Activated CD4-positive, alpha-beta T cell treated with anti-CD3 and anti-CD28 coated beads, Interleukin-2, amount 50 U/mL, for 1 hour (primary cell): ENCODE data around the gene PELI1.
A peak's percentile ranks its signal among the peaks of the same experiment; 100 is the strongest.

ENCODE experiments used
- DNase-seq: peaks from one replicate; pipeline ENCODE4 v3.0.0-alpha.2; 2020

Gene PELI1, protein sequence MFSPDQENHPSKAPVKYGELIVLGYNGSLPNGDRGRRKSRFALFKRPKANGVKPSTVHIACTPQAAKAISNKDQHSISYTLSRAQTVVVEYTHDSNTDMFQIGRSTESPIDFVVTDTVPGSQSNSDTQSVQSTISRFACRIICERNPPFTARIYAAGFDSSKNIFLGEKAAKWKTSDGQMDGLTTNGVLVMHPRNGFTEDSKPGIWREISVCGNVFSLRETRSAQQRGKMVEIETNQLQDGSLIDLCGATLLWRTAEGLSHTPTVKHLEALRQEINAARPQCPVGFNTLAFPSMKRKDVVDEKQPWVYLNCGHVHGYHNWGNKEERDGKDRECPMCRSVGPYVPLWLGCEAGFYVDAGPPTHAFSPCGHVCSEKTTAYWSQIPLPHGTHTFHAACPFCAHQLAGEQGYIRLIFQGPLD

DNA sequence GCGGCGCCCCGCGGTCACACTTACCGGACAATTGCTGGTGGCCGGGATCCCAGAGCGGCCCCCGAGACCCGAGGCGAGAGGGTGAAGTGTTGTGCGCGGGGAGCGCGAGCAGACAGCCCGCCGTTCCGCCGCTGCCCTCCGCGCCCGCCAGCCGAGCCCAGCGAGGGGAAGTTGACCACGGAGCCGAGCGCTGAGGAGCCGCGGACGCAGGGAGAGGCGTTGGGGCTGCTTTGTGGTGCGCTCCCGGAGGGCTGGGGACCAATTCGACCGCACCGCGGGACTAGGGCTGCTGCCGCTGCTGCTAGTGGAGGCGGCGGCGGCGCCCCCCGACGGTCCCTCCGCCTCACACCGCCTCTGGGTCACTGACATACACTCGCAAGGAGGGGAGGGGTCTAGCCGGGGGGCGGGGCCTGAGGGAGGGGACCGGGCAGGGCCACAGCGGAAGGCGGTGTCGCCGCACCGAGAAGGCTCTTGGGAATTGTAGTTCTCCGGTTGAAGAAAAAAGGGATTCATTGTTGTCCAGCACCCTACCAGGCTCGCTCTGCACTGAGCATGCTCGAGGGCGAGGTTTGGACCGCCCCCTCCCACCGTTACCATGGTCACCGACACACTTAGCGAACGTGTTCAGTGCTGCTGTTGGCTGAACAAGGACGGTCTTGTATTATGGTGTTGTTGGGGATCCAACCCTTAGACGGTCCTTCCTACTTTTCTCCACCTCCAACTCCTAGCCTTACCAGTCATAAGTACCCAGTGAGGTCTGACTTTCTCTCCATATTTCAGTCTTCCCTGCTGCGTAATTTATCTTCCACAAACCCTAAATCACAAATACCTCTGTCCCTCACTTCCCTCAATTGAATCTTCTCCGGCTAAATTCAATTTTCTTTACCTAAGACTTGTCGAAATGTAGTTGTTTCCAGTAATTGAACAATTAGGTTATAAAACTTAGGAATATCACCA lies at the start of gene PELI1:
Gene PELI1 (minus strand): TSS at position 364 of the 957 bp plus-strand sequence. CDS start 36,110 bp downstream, outside the sequence.
- DNase-seq = peak; percentile 91

DNA sequence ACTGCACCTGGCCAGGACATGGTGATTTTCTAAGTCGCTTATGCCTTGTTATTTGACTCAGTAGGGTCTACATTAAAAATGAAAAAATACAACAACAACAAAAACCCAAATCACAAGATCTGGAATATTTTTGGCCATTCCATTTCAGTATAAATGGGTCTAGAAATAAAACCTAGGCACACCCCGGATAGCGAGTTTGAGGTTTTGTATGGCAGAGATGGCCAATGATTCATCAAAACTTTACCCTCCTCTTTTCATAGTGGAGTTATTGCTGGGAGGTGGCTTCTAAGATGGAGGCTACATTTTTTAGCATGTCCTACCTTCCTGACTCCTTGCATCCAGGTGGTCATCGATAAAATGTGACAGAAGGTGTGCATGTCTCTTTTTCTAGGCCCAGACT lies 49.3 kb upstream of the PELI1 start:
- DNase-seq = no peak

DNA sequence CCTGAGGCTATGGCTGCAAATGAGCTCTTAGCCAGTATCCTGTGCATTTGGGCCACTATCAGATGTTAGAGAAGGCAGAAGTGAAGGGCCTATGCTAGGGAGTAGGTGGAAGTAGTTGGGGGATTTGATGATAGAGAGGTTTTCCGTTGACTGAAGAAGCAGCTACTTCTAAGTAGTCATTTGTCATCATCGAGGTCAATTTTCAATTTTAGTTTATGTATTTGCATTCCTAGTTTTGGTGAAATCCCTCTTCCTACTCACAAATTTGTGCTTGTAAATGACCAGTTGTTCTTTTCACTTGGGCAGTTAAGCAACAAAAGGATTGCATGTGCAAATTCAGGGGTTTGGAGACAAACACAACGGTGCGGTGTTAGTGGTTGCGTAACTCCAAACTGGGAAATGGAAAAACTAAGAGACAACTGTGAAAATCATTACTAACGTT lies 48.5 kb upstream of the PELI1 start:
- no peak for DNase-seq

DNA sequence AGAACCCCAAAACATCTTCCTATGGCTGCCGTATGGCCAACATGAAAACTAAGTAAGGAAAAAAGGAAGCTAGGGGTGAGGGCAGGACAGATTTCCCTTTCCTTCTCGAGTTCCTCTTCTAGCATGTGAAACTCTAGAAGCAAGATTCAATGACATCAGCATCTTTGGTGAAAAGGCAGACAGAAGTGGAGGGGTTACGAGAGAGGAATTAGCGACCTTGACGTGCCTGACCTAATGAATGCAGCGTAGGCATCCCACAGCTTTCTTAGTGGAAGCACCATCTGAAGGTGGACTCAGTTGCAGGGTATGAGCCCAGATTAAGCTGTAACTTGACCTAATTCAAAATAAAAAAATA lies 47.9 kb upstream of the PELI1 start:
- no peak for DNase-seq

DNA sequence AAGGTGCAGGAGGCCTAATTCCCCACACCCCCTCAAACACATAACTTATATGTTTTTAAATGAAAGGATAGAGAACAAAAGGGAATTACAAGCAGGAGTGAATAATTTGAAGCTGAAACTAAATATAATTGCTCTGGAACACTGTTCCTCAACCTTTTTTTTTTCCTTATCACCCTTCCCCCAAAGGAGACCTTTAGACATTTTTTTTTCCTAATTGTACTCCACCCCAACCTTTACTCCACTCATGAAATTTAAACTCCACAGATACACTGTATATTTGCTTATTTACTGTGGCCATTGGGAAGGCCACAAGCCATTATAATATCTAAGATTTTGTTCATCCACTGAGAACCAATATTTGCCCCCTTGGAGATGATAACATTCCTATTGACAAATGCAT lies 45.4 kb upstream of the PELI1 start:
- no peak for DNase-seq

DNA sequence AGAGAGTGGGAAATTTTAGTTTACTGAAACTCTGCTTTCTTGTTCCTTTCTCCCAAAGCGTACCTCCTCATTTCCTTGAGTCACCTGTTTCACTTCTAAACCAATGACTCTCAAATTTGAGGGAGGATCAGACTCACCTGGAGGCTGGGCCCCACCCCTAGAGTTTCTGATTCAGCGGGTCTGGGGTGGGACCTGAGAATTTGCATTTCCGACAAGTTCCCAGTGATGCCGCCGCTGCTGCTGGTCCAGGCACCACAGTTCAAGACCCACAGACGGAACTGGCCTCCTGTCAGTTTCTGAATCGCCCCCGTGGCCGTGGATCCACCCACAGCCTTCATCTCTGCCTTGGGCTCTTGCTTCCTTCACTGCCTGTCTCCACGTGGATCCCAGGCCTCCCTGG lies 44.9 kb upstream of the PELI1 start:
- DNase-seq = no peak

DNA sequence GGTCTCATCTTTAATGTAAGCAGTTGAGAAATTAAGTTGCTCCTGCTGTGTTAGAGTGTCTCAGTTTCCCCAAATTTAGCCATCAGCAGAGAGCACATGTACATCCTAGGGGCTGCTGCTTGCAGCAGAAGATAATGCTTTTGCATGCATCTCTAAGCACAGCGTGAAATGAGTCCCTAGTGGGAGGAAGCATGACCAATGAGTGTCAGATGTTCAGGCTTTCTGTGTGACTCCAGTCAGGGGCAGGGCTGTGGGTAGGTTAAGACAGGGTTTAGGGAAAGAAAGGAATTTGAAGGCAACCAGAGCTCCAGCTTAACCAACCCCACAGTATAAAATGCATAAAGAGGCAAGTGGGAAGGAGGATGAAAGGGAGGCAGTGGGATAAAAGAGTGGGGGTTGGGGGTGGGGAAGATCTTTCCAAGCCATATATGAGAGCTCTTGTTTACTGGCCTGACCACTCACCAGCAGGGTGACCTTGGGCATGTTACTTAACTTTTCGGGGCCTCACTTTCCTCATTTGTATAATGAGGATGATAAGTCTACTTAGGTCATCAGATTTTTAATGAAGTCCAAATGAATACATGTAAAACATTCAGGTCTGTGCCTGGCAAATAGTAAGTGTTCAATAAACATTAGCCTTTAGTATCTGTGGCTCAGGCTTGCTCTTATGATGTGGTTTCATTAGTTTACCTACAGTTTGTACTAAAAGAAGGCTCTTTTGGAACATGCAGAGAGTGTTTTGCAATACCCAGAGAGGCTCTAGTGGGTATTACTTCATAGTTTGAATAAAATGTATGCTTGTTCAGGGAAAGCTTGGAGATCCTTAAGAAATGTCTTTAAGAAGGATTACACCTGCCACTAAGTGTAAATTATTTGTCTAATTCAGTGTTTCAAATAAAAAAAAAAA lies 42.7 kb upstream of the PELI1 start:
- DNase-seq = no peak

DNA sequence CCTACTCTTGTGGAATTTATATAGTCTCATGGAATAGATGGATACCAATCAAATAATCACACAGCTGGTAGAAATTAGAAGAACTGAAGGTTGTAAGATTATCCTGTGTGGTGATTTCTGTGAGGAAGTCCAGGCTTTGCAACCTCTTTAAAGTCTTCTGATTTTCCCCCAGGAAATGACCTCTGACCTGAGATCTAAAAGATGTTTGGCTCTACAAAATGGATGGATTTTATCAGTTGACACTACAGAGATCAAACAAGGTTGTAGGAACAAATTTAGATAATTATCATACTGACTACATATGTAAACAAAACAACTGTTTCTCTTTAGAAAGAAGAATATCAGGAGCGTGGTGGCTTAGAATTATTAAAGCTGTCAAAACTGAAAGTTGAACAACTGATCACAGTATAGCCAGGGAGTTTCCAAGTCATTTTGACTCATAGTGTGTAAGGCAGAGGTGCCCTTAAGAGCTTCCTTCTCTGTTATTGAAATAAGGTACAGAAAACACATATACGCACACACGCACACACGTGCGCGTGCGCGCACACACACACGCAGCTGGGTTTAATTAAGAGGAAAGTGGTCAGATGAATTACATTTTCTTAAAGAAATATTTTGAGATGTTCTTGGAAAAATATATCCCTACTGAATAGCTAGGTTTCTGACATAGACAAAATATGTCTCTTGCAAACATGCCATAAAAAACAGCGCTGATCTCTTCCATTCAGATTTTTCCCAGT lies 35.5 kb upstream of the PELI1 start:
- DNase-seq = no peak

DNA sequence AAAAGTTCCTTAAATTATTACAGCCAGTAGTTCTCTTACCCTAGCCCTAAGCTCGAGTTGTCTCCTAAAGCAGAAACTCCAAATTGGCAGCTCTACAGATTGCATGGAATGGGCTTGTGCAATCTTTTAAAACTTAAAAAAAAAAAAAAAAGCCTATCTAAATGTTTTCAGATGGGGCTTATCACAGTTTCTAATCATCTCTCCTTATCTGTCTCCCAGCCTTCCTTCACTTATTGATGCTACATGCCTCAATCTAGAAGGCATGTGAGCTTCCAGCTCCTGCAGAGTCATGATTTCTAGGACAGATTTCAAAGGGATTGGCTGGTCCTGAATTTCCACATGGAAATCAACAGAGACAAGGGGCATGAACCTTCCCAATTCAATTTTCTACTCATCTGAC lies 33.1 kb upstream of the PELI1 start:
- DNase-seq = no peak

DNA sequence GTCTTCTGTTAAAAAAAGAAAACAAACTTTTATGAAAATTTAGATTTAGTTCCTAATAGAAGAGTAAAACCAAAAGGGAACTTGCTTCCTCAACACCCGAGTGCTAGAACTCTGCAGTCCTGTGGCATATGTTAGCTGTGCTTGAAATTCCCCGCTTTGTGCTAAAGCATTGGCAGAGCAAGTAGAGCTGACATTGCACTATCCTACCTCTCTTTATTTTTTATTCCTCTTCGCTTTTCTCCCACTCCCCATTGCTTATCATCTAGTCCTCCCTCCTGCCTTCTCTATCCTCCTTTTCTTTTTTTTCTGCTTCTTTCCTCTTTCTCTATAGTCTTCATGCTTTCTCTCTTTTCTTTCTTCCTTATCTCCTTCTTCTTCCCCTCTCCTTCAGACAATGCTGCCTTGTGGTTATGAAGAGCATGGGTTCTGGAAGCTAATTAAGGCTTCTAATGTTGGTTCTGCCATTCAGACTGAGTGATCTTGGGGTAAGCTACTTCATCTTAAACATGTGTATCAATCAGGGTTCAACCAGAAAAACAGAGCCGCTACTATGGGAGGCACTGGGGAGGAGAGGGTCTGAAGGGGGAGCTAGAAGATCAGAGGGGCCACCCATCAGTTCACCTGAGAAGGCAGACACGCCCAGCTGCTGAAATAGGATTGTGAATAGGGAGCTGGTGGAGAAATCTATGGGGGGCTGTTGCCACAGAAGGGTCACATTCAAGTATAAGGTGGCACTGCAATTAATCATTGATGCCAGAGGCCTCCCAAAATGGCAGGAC lies 31.4 kb upstream of the PELI1 start:
- no peak for DNase-seq

DNA sequence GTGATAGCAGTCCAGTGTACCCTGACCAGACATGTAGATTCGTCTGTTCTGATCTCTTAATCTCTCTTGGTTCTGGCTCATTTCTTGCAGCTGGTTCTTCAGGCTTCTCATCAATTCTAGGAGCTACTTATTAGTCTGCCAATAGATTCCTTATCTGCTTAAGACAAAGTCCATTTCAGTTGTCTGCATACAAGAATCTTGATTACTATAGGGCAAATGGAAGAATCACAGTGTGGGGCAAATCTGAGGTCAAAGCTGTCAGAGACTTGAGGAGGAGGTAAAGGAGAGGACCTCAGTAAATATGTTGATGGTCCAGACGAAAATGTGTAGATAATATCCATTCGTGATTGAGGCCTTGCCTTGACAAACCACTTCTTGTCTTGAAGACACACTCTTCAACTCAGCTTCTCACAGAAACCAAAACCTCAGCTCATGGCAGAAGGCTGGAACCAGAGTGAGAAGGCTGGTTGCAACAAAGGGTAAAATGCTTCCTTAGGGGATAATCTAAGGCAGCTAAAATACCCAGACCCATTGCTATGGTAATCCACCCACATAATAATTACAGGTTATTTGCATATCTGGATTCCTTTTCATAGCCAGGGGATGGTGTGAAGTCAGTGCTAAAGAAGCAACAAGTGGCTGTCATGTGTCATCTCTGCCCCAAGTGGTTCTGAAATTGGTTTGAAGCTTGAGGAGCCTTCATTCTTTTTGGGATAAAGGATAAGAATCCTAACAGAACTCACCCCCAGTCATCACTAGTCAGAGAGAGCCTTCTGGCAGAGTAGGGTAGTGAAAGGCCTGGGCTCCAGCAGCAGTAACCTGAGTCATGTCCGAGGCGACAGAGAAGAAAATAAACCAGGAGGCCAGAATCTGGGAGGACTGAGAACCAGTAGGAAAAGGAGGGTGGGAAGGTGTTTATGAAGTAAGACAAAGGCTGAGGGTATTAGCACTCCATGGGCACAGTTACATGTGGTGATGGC lies 29.2 kb upstream of the PELI1 start:
- no peak for DNase-seq

DNA sequence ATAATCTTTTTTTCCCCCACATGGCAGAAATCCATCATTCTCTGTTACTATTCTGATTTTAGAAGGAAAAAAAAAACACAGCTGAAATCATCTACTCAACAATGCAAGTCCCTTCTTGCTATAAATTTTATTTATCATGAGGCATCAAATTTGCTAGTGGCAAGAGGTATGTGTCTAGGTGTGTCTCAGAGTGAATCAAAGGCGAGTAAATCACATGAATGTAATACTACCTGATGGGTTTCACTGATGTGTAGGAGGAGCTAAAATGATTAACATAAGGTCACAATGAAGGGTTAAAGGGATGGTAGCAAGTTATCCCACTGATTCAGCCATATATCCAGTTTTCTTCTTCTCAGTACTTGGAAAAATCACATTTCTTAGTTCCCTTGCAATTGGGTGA lies 24.5 kb upstream of the PELI1 start:
- no peak for DNase-seq

DNA sequence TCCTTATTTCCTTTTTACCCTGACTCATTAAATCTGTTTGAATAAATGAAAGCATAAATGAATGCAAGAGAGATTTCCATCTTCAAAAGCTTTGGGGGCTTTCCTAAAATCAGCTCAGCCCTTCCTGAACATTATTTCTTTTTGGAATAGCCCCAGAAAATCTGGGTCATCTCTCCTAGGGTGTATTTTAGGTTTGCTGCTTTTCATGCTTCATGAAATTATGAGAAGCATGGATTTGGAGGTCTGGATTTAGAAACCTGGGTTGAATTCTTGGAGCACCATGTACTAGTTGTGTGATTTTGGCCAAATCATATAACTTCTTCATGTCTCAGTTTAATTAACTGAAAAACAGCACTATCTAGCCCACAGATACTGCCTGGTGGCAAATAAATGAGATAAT lies 24.0 kb upstream of the PELI1 start:
- DNase-seq = no peak

DNA sequence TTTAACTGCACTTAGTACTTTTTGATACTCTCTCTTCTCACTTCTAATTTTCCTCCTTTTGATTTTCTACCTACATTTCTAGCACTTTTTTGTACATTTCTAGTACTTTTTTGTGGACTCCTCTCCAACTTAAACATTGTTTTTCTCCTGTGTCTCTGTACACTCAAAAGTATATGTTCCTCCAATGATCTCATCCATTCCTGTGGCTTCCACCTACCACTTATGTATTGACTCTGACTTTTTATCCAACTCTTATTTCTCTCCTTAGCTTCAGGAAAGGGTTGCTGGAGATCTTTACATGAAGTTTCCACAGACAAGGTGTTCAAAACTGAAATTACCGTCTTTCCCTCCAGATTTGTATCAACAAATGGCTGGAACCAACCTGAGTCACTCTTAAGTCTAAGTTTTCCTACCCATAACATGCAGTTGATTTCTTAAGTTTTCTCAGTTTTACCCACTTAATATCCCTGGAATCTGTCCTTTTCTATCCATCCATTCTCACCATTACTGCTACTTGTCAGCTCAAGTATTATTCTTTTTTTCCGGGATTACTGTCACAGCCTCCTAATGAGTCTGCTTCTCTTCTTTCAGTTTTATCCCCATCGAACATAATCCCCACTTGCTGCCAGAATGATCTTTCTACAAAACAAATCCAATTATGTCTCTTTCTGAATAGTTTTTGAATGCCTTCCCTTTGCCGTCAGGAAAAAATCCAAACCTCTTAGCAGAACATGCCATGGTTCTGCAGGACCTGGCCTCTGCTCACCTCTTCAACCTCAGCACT lies 22.6 kb upstream of the PELI1 start:
- DNase-seq = no peak

DNA sequence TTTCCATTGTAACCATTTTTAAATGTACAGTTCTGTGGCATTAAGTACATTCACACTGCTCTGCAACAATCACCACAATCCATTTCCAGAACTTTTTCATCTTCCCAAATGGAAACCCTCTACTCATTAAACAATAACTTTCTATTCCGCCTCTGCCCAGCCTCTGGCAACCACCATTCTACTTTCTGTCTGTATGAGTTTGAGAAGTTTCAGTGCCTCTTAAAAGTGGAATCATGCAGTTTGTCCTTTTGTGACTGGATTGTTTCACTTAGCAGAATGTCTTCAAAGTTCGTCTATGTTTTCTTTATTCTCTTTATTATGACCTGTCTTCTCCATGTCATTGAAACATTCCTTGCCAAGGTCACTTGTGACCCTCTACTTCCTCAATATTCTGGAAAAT lies 22.0 kb upstream of the PELI1 start:
- no peak for DNase-seq

DNA sequence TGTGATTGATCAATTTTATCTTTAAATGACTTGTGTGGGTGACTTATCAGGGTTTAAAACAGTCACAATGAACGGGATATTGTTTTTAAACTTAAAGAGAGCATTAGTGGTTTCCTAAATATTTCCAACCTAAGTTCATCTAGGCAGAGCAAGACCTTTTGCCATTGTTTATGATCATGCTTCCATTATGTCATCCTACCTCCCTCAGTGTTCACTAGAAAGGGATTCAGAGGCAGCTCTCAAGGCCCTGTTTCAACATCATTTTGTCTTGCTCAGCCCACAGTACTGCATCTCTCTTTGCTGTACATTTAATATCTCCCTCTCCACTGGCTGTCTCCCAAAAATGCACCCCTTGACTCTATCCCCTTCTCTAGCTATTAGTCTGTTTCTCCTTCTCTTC lies 21.5 kb upstream of the PELI1 start:
- no peak for DNase-seq

DNA sequence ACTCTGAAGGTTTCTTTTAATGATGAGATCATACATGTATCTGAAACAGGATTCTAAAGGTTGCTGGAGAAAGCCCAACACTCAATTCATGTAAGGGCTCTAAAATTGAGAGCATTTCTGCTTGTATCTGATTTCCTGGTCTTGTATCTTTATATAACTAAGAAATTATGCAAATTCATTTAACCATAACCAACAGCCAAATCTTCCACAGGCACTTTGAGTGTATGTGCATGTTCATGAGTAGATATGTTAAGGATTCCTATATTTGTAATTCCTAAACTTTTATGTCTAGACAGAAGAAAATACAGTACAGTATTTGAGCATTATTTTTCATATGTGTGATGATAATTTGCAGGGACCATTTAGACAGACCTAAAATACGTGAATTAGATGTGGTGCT lies 20.4 kb upstream of the PELI1 start:
- DNase-seq = no peak

DNA sequence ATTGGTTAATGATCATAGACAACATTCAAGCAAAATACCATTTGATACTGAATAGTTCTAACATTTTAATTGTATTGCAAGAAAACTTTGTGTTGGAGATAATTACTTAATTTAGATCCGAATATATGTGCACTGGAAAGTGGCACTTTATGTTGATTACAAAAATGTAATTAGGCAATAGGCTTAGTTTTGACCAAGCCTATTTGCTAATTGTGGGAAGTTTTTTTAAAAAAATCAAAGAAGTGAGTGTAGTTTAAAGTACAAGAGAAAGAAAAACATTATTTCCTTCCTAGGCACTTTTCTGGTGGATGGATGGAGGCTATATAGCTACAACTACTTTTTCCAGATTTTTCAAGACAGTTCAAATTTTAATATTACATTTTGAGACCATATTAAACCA lies 18.3 kb upstream of the PELI1 start:
- DNase-seq = no peak

DNA sequence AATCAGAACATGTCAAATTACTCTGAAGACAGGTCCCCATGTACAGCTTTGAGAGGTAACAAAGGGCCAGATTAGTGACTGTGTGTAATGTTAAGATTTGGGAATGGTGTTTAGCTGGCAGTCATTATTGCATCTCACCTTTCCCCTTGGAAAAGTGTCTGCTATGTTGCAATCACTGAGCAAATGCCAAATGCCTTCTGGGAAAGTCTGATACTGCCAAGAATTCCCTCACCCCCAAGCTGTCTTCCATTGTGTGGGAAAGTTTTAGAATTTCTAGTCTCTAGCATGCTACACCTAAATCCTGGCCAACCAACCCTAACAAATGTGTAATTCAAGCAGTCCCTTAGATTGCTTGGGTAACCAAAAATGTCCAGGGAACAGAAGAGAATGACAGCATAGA lies 13.6 kb upstream of the PELI1 start:
- no peak for DNase-seq
